ENCODE data around the gene SGSH.

GRCh38 chr17:80212109-80212508 is 8.0 kb downstream of the SGSH start:
- no peak for TF ChIP-seq GATA3 (IDR thresholded peaks at IDR 0.05; ENCODE audit: low read depth, low read length)
- TF ChIP-seq GATA2 (IDR thresholded peaks at IDR 0.05; ENCODE audit: low read depth, low read length): no peak

Measured in SH-SY5Y (cell line).